GM12878 (cell line): Measurements from ENCODE around the gene SSBP3. TPM values are rescaled to one million over a fixed set of nuclear protein-coding genes. Genes with fewer than 3 reads are reported as not detected.

Experiments
- ATAC-seq: fragments of 200-7000 bp; cut with Tn5 transposase; 3 replicates; pipeline ENCODE4 v1.9.1; 2020; ENCODE audit warnings: mild to moderate bottlenecking, moderate library complexity
- BruUV-seq: library from RNA; stranded (reverse); fragments of 400-500 nt; replicated peaks from 2 replicates; lab custom pipeline; 2021; lab: Mats Ljungman, UMichigan
- CTCF ChIA-PET: fragments of 300-600 bp; sonication (Branson Sonifier 250); formaldehyde crosslinking; extraction: SDS; loops from one replicate; lab custom pipeline; 2021; ENCODE audit warnings: inconsistent platforms; lab: Yijun Ruan, JAX
- POLR2A ChIA-PET: fragments of 350-600 bp; formaldehyde crosslinking; extraction: SDS; loops from one replicate; lab custom pipeline; 2021; ENCODE audit warnings: inconsistent platforms; lab: Charles Lee
- RAD21 ChIA-PET: fragments of 300-600 bp; sonication (Branson Sonifier 250); formaldehyde crosslinking; loops from one replicate; lab custom pipeline; 2023; ENCODE audit warnings: antibody characterized with exemption; ENCODE audit not compliant: unreplicated experiment; lab: Charles Lee
- SMC1A ChIA-PET: fragments of 300-600 bp; sonication (Branson Sonifier 250); formaldehyde crosslinking; loops from one replicate; lab custom pipeline; 2023; ENCODE audit not compliant: unreplicated experiment, uncharacterized antibody; lab: Charles Lee
- DNase-seq: peaks from one replicate; pipeline ENCODE4 v3.0.0-alpha.2; 2011; ENCODE audit warnings: low read depth, low spot score
- FAIRE-seq: peaks from 3 replicates; lab custom pipeline; 2011; peaks lifted over from hg19 to GRCh38; lab: Jason Lieb, UNC
- H2AFZ ChIP-seq: 2 replicates; pipeline ENCODE4 v1.6.0; 2011; ENCODE audit warnings: low read depth, low read length, control low read depth; ENCODE audit not compliant: control insufficient read depth
- H3K27ac ChIP-seq: 2 replicates; pipeline ENCODE4 v1.5.1; 2011; ENCODE audit warnings: control low read depth; ENCODE audit not compliant: control insufficient read depth, insufficient read depth
- H3K27me3 ChIP-seq, 2 experiments: replicated peaks in 1 of 2; 2 replicates each; pipeline versions ENCODE4 v1.6.0 to v1.6.1; 2011; ENCODE audit warnings: low read length in 1 of 2; ENCODE audit not compliant: control insufficient read depth in 2 of 2, insufficient read depth in 2 of 2
- H3K36me3 ChIP-seq, 2 experiments: 2 replicates each; pipeline ENCODE4 v1.5.1; 2011; ENCODE audit warnings: low read length in 1 of 2; ENCODE audit not compliant: control insufficient read depth in 2 of 2, insufficient read depth in 2 of 2
- H3K4me1 ChIP-seq: 2 replicates; pipeline ENCODE4 v1.6.1; 2011; ENCODE audit warnings: mild to moderate bottlenecking, low read length, moderate library complexity, mixed read lengths; ENCODE audit not compliant: control insufficient read depth, insufficient read depth
- H3K4me2 ChIP-seq: 2 replicates; pipeline ENCODE4 v1.6.0; 2011; ENCODE audit warnings: control low read depth; ENCODE audit not compliant: control insufficient read depth, insufficient read depth
- H3K4me3 ChIP-seq: fragments of 200-600 bp; sonication (generic); 2 replicates; pipeline ENCODE4 v1.5.1; 2016
- H3K79me2 ChIP-seq: 2 replicates; pipeline ENCODE4 v1.6.0; 2011; ENCODE audit warnings: low read length; ENCODE audit not compliant: control insufficient read depth, insufficient read depth
- H3K9ac ChIP-seq: 2 replicates; pipeline ENCODE4 v1.8.0; 2011; ENCODE audit warnings: low read length, control low read depth, mixed read lengths; ENCODE audit not compliant: control insufficient read depth, insufficient read depth
- H3K9me3 ChIP-seq: replicated peaks from 3 replicates; pipeline ENCODE4 v1.5.1; 2011; ENCODE audit warnings: mild to moderate bottlenecking, low read length; ENCODE audit not compliant: control insufficient read depth, insufficient read depth
- H4K20me1 ChIP-seq: 2 replicates; pipeline ENCODE4 v1.6.0; 2011; ENCODE audit not compliant: control insufficient read depth, insufficient read depth
- ATF3 ChIP-seq: IDR thresholded peaks from 2 replicates; pipeline ENCODE4 v1.6.1; 2011; ENCODE audit warnings: low read depth, mild to moderate bottlenecking, low read length, moderate library complexity, borderline replicate concordance; ENCODE audit errors: extremely low read depth
- BRCA1 ChIP-seq: IDR thresholded peaks from 2 replicates; pipeline ENCODE4 v1.6.1; 2011; ENCODE audit warnings: low read depth, low read length, improper control_type of control experiment
- CREB1 ChIP-seq: IDR thresholded peaks from 2 replicates; pipeline ENCODE4 v1.6.1; 2012; ENCODE audit warnings: low read depth, mild to moderate bottlenecking, inconsistent platforms
- E2F4 ChIP-seq: IDR thresholded peaks from 2 replicates; pipeline ENCODE4 v1.6.1; 2012; ENCODE audit warnings: low read depth, low read length, improper control_type of control experiment
- E2F8 ChIP-seq: fragments of 450-650 bp; IDR thresholded peaks from 2 replicates; pipeline ENCODE4 v1.6.1; 2018; ENCODE audit warnings: mild to moderate bottlenecking, low read depth, moderate library complexity; ENCODE audit not compliant: partially characterized antibody
- HDAC6 ChIP-seq: fragments of 200-600 bp; sonication (generic); IDR thresholded peaks from one replicate; pipeline ENCODE4 v1.8.0; 2017; ENCODE audit warnings: antibody characterized with exemption; ENCODE audit not compliant: unreplicated experiment
- IRF3 ChIP-seq: fragments of 450-650 bp; IDR thresholded peaks from 2 replicates; pipeline ENCODE4 v1.6.1; 2014; ENCODE audit warnings: mild to moderate bottlenecking
- POLR2A ChIP-seq: IDR thresholded peaks from 2 replicates; pipeline ENCODE4 v1.6.1; 2011; ENCODE audit warnings: low read depth, mild to moderate bottlenecking, low read length
- PRDM15 ChIP-seq: fragments of 450-650 bp; formaldehyde crosslinking; IDR thresholded peaks from 2 replicates; pipeline ENCODE4 v1.4.0; 2020; ENCODE audit warnings: mild to moderate bottlenecking, moderate library complexity
- SMAD5 ChIP-seq: IDR thresholded peaks from 2 replicates; pipeline ENCODE4 v1.6.1; 2016; ENCODE audit warnings: antibody characterized with exemption, low read depth
- YY1 ChIP-seq: IDR thresholded peaks from 2 replicates; pipeline ENCODE4 v1.6.1; 2011; ENCODE audit warnings: low read depth, mild to moderate bottlenecking, low read length
- WGBS: methylation state at CpG from one replicate; pipeline ENCODE4 v1.1.6; 2016; ENCODE audit warnings: low lambda C conversion rate; ENCODE audit not compliant: insufficient replicate concordance, insufficient coverage; ENCODE audit errors: missing lambda C conversion rate; 5-methylcytosine and 5-hydroxymethylcytosine counted together
- in situ Hi-C: fragments of 300-500 bp; cut with MboI; formaldehyde crosslinking; loops from 9 replicates; pipeline ENCODE4 v1.14.3; 2018; ENCODE audit warnings: mixed read lengths
- intact Hi-C: fragments of 100-400 bp; cut with micrococcal nuclease; formaldehyde crosslinking; loops from one replicate; pipeline ENCODE4 v1.14.2; 2022; ENCODE audit not compliant: unreplicated experiment
- polyA plus RNA-seq, 11 experiments: library from polyadenylated mRNA; depleted of rRNA in 4 of 11; unstranded in 6 of 11; stranded (reverse) in 5 of 11; fragments of >200 nt; fragmentation: Nextera tagmentation in 4 of 11; fragmentation: Illumina TruSeq in 1 of 11; extraction: Ambion mirVana in 4 of 11; extraction: Trizol in 1 of 11; gene quantifications; 1 replicate in 1 of 11; 2 replicates in 10 of 11; pipeline versions ENCODE4 v1.2.1 to v1.2.3, GENCODE V29; 2011 to 2016; ENCODE audit warnings: inconsistent platforms in 2 of 11, missing spikeins in 2 of 11, low read depth in 1 of 11
- total RNA-seq, 4 experiments: library from RNA; depleted of rRNA in 3 of 4; stranded (reverse); fragments of >200 nt in 3 of 4; fragmentation: Illumina TruSeq in 1 of 4; extraction: Trizol in 1 of 4; gene quantifications; 2 replicates each; pipeline versions ENCODE4 v1.2.1 to v1.2.3, GENCODE V29; 2013 to 2021

SSBP3 gene
- total and polyA plus RNA-seq, 10 of the 15 experiments (the other 5 are each of a cell fraction or from before 2014, with no cell fraction given) = 4.1 to 51.7 (median 17.1) TPM

- TF ChIP-seq E2F4 (no peak), E2F8 (no peak), IRF3 (no peak), SMAD5 (no peak)
Measured at GRCh38 chr1:54287801-54288211, 118.4 kb downstream of the SSBP3 start (continued).

GRCh38 chr1:54287176-54287650, 119.0 kb downstream of the SSBP3 start:
- peak; percentile 57 for FAIRE-seq
- no peak for TF ChIP-seq BRCA1
- TF ChIP-seq HDAC6 = no peak
- TF ChIP-seq PRDM15 (CRISPR knock-in tag) = no peak
- peak; percentile 43; the same call in 1 of the 2 replicates for TF ChIP-seq POLR2A
- no peak for TF ChIP-seq E2F4
- TF ChIP-seq YY1 = 0 out of 2 replicates have a peak, but pooled peaks have one; percentile 40
- no peak for TF ChIP-seq ATF3
- peak; percentile 41; the same call in 1 of the 2 replicates for TF ChIP-seq CREB1

More at GRCh38 chr1:54287176-54287650, 119.0 kb downstream of the SSBP3 start:
- no peaks in the 10 kb centered on the region; a peak in 1 of 4 replicates for H3K36me3 ChIP-seq
- no TSS peak for BruUV-seq
- no peaks in the 10 kb centered on the region; the same call in 1 of the 2 replicates for H4K20me1 ChIP-seq
- in situ Hi-C loops = no loop called here
- H3K4me1 ChIP-seq = peaks cover 13% of the 10 kb centered on the region
- ChIA-PET POLR2A (no interaction called here), SMC1A (interaction anchor here (1.0 kb wide), 1 partner anchor 18 kb away, joined by 4 read pairs; no protein-coding TSS in a partner anchor), RAD21 (no interaction called here), CTCF (no interaction called here)
- intact Hi-C loops = no loop called here
- no peaks in the 10 kb centered on the region for H3K27me3 ChIP-seq
- 56% methylated on average over 8 of the region's 8 CpGs for WGBS
- no peak for DNase-seq
- H3K27ac ChIP-seq = no peak overlapping the region
- H3K4me3 ChIP-seq = no peak overlapping the region
- no peak overlapping the region for H2AFZ ChIP-seq
- H3K9me3 ChIP-seq = no peaks in the 10 kb centered on the region
- peak; percentile 63 for ATAC-seq
- H3K79me2 ChIP-seq = peaks cover 2% of the 10 kb centered on the region; the same call in 1 of the 2 replicates
- no peak overlapping the region for H3K9ac ChIP-seq
- H3K4me2 ChIP-seq = no peak overlapping the region
